A673 (cell line): ENCODE measurements around the gene DES. TPM values are rescaled to one million over a fixed set of nuclear protein-coding genes. Genes with fewer than 3 reads are reported as not detected.

Experiments used
- BruUV-seq: library from RNA; stranded (reverse); fragments of 400-500 nt; replicated peaks from 2 replicates; lab custom pipeline; 2021; lab: Mats Ljungman, UMichigan
- CTCF ChIA-PET: fragments of 300-600 bp; sonication (Branson Sonifier 250); formaldehyde crosslinking; loops from one replicate; lab custom pipeline; 2022; ENCODE audit warnings: antibody characterized with exemption; lab: Charles Lee
- POLR2A ChIA-PET: fragments of 300-600 bp; sonication (Branson Sonifier 250); formaldehyde crosslinking; loops from one replicate; lab custom pipeline; 2022; ENCODE audit warnings: antibody characterized with exemption; ENCODE audit not compliant: low non-redundant PET; lab: Charles Lee
- DNase-seq: peaks from one replicate; pipeline ENCODE4 v3.0.0-alpha.2; 2015; ENCODE audit warnings: low spot score
- H3K27ac ChIP-seq: fragments of 200-600 bp; sonication (generic); 2 replicates; pipeline ENCODE4 v1.5.1; 2016; ENCODE audit warnings: mixed run types, low read depth, mild to moderate bottlenecking, mixed read lengths, antibody characterized with exemption, low read length; ENCODE audit not compliant: poor library complexity, severe bottlenecking
- H3K27me3 ChIP-seq: fragments of 200-600 bp; sonication (generic); replicated peaks from 2 replicates; pipeline ENCODE4 v1.6.1; 2017; ENCODE audit warnings: mixed run types, low read depth, mild to moderate bottlenecking, mixed read lengths, antibody characterized with exemption, low read length; ENCODE audit not compliant: insufficient read depth, poor library complexity
- H3K36me3 ChIP-seq: fragments of 200-600 bp; sonication (generic); 2 replicates; pipeline ENCODE4 v1.6.1; 2016; ENCODE audit warnings: mixed run types, mild to moderate bottlenecking, mixed read lengths, antibody characterized with exemption, low read length; ENCODE audit not compliant: insufficient read depth, poor library complexity, severe bottlenecking
- H3K4me1 ChIP-seq: fragments of 200-600 bp; sonication (generic); 2 replicates; pipeline ENCODE4 v1.6.1; 2017; ENCODE audit warnings: mixed run types, mild to moderate bottlenecking, mixed read lengths, antibody characterized with exemption, low read length; ENCODE audit not compliant: insufficient read depth, poor library complexity, severe bottlenecking
- H3K4me3 ChIP-seq: fragments of 200-600 bp; sonication (generic); 2 replicates; pipeline ENCODE4 v1.5.1; 2016; ENCODE audit warnings: low read depth, mixed run types, mild to moderate bottlenecking, mixed read lengths, low read length; ENCODE audit not compliant: poor library complexity, severe bottlenecking
- H3K9me3 ChIP-seq: fragments of 200-600 bp; sonication (generic); 2 replicates; pipeline ENCODE4 v1.6.1; 2016; ENCODE audit warnings: mixed run types, low read depth, mild to moderate bottlenecking, mixed read lengths, antibody characterized with exemption, low read length; ENCODE audit not compliant: poor library complexity, severe bottlenecking
- CTCF ChIP-seq: fragments of 300-800, 200-600 bp; sonication (generic); conservative IDR thresholded peaks from 2 replicates; pipeline ENCODE4 v1.5.1; 2017; ENCODE audit warnings: low read depth, mild to moderate bottlenecking, antibody characterized with exemption, low read length, moderate library complexity, mixed read lengths
- EZH2 ChIP-seq: fragments of 200-600 bp; sonication (generic); IDR thresholded peaks from 2 replicates; pipeline ENCODE4 v1.6.1; 2017; ENCODE audit warnings: borderline replicate concordance, low read depth, mild to moderate bottlenecking, mixed read lengths, antibody characterized with exemption, low read length; ENCODE audit not compliant: poor library complexity, severe bottlenecking
- intact Hi-C: fragments of 100-400 bp; cut with micrococcal nuclease; formaldehyde crosslinking; loops from one replicate; pipeline ENCODE4 v1.10.0; 2022; ENCODE audit not compliant: unreplicated experiment
- total RNA-seq: library from RNA; stranded (reverse); gene quantifications from 2 replicates; pipeline ENCODE4 v1.2.3, GENCODE V29; 2021

DES gene
- total RNA-seq, 1 experiment from 2014 or later, result not detected

- Histone ChIP-seq H3K27me3 (no peaks in the 10 kb centered on the region), H3K36me3 (no peaks in the 10 kb centered on the region), H3K4me3 (no peak overlapping the region), H3K4me1 (no peaks in the 10 kb centered on the region), H3K27ac (no peak overlapping the region), H3K9me3 (no peaks in the 10 kb centered on the region)
- no TSS peak for BruUV-seq
- TF ChIP-seq CTCF (no peak), EZH2 (no peak)
- intact Hi-C loops, result no loop called here
- POLR2A ChIA-PET, result no interaction called here
- DNase-seq, result no peak
- CTCF ChIA-PET, result interaction anchor here (0.7 to 1.3 kb wide), 2 partner anchors 37 to 57 kb away, joined by 5 to 7 read pairs; no protein-coding TSS in a partner anchor
Measured at GRCh38 chr2:219472629-219473187, 54.5 kb downstream of the DES start.

- POLR2A ChIA-PET, result no interaction called here
- BruUV-seq, result no TSS peak
- Histone ChIP-seq H3K4me1 (peaks cover under 1% of the 10 kb centered on the region), H3K36me3 (no peaks in the 10 kb centered on the region), H3K9me3 (no peaks in the 10 kb centered on the region), H3K4me3 (no peak overlapping the region), H3K27ac (no peak overlapping the region), H3K27me3 (no peaks in the 10 kb centered on the region)
- CTCF ChIA-PET, result interaction anchor here (0.7 to 1.3 kb wide), 2 partner anchors 18 to 56 kb away, joined by 7 read pairs; no protein-coding TSS in a partner anchor
- no peak for DNase-seq
- intact Hi-C loops, result no loop called here
- no peak for TF ChIP-seq EZH2
- TF ChIP-seq CTCF, result no peak
Measured at GRCh38 chr2:219473511-219473910, 55.3 kb downstream of the DES start.

GRCh38 chr2:219474285-219475060 is 56.3 kb downstream of the DES start:
- Histone ChIP-seq H3K36me3 (no peaks in the 10 kb centered on the region), H3K4me1 (peaks cover 4% of the 10 kb centered on the region), H3K4me3 (no peak overlapping the region), H3K27me3 (no peaks in the 10 kb centered on the region), H3K9me3 (no peaks in the 10 kb centered on the region), H3K27ac (no peak overlapping the region)
- ChIA-PET POLR2A (no interaction called here), CTCF (interaction anchor here (0.7 to 1.3 kb wide), 3 partner anchors 17 to 288 kb away, joined by 6 to 7 read pairs (median 7); no protein-coding TSS in a partner anchor)
- intact Hi-C loops, result loop anchor here (5.0 kb wide), 1 partner anchor 48 kb away; no protein-coding TSS in a partner anchor
- TF ChIP-seq EZH2 (no peak), CTCF (no peak)
- no peak for DNase-seq
- no TSS peak for BruUV-seq
